H7 (cell line): Measurements from ENCODE around the gene TFF2. TPM values are rescaled to one million over a fixed set of nuclear protein-coding genes. Genes with fewer than 3 reads are reported as not detected.
A peak's percentile ranks its signal among the peaks of the same experiment; 100 is the strongest.

Experiments
- DNase-seq: peaks from one replicate; pipeline ENCODE4 v3.0.0; 2012
- H3K27me3 ChIP-seq: 2 replicates; pipeline ENCODE4 v1.6.0; 2011; ENCODE audit warnings: mild to moderate bottlenecking, low read length; ENCODE audit not compliant: control insufficient read depth, insufficient read depth
- H3K36me3 ChIP-seq: replicated peaks from 2 replicates; pipeline ENCODE4 v1.5.1; 2011; ENCODE audit warnings: low read length; ENCODE audit not compliant: control insufficient read depth, insufficient read depth
- H3K4me3 ChIP-seq: 2 replicates; pipeline ENCODE4 v1.5.1; 2011; ENCODE audit warnings: low read depth, mild to moderate bottlenecking, control low read depth, low read length, moderate library complexity; ENCODE audit not compliant: insufficient read depth
- total RNA-seq: library from RNA; depleted of rRNA; stranded (reverse); fragments of >200 nt; shearing (Covaris generic); gene quantifications from 2 replicates; pipeline ENCODE4 v1.2.3, GENCODE V29; 2014

Gene TFF2
- total RNA-seq, 1 experiment from 2014 or later, result not detected

DNA sequence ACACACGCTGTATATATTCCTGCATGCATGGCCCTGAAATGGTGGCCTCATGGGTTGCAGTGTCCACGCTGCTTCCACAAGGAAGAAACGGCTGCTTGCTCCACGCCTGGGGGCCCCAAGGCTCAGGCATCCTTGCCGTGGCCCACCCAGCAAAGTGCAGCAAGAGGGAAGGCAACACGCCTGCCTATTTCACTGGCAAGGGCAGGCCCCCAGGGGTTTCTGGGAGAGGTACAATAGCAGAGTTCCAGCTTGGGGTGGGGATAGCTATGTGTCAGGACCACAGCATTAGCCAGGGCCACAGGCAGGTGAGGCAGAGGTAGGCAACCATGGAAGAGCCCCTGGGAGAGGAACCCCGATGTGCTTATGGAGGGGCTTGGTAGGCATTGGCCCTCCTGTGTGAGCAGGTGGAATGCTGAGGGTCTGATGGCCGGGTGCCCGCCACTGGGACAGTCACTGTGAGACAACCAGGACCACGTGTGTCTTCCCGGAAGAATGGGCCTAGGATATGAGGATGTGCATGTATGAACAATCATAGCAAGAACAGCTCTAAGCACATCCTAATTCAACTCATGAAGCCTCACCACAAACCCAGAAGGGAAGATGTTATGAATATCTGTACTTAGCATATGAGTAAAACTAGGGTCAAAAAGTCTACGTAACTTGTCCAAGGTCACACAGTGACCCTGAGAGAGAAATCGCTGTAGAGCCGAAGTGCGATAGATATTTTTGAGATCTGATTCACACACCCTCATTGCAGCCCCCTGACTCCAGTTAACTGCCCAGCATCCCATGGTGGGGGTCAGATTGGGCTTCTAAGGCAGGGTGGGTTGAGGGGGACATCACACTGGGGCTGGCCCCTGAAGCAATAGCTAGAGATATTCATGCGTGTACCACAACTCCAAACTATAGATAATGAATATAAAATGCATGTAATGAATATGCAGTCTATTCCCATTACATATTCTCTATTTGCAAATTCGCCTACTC lies 11.8 kb downstream of the TFF2 start:
- Histone ChIP-seq H3K4me3 (no peak overlapping the region), H3K27me3 (no peaks in the 10 kb centered on the region), H3K36me3 (no peaks in the 10 kb centered on the region)
- DNase-seq, result no peak

DNA sequence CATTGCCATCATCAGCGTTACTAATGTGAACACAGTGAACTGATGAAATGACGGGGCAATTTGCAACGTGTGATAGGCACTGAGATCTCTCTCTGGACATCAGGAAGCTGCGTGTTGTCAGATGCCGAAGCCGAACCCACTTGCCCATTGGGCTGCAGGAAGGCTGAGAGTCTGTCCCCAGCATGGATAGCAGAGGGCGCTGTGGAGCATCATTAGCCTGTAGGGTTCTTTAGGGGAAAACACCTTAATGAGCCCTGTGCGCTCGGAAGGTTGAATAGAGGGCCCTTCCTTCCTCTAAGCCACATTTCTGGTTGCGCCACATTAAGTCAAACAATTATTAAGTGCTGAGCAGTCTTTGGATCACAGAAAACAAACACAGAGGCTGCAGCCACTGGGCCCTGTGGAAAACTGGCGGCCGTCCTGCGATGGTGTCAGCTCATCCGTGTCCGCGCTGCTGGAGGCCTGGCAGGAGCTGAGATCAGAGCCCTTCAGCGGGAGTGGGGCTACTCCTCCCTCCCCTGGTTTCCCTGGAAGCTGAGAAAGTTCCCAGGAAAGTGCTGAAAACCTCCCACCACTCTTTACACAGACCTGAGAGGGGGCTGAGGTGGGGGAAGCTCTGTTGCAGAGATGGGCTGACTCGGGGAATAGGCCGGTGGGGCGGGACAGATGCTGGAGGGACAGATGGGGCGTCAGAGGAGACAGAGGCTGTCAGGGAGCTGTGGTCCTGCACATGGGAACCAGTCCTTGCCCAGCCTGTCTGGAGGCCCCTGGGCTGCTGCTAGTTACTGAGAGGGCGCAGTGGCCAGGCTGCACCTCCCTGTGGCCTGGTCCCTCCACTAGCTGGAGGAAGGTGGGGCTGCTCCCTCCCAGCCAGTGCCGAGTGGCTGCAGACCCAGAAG lies 12.7 kb downstream of the TFF2 start:
- H3K27me3 ChIP-seq, result no peaks in the 10 kb centered on the region
- peak; percentile 81 for DNase-seq
- H3K4me3 ChIP-seq, result no peak overlapping the region
- H3K36me3 ChIP-seq, result no peaks in the 10 kb centered on the region

DNA sequence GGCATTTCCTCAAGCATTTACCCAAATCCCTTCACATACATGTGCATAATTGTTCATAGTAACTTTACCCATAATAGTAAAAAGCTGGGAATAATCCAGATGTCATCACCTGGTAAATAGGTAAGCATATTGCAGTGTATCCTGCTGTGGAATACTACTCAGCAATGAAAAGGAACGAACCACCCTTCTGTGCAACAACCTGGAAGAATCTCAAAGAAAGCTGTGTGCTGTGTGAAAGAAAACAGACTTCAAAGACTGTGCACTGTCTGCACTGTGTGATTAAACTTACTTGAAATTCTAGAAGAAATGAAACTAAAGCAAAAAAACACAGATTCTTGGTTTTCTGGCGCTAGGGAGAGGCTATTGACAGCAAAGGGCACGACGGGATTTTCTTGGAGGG lies 13.5 kb downstream of the TFF2 start:
- Histone ChIP-seq H3K27me3 (no peaks in the 10 kb centered on the region), H3K4me3 (no peak overlapping the region), H3K36me3 (no peaks in the 10 kb centered on the region)
- DNase-seq, result no peak

DNA sequence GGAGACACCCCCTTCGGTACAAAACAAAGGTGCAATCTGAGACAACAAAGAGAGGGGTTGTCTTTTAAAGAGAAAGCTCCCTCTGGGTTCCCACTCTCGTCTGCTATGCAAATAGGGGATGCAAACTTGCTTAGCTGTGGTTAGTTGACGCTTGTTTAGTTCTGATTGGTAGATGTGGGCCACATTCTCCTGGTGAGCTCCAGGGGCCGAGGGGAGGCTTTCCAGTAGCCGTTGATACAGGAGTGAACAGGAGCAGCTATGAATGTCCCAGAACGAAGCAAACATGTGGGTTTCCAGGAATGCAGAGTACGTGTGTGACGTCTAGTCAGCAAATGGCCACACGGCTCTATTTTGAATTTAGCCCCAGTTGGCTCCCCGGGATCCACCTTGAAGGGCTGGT lies 14.7 kb downstream of the TFF2 start:
- Histone ChIP-seq H3K36me3 (no peaks in the 10 kb centered on the region), H3K4me3 (no peak overlapping the region), H3K27me3 (no peaks in the 10 kb centered on the region)
- DNase-seq, result peak; percentile 83

DNA sequence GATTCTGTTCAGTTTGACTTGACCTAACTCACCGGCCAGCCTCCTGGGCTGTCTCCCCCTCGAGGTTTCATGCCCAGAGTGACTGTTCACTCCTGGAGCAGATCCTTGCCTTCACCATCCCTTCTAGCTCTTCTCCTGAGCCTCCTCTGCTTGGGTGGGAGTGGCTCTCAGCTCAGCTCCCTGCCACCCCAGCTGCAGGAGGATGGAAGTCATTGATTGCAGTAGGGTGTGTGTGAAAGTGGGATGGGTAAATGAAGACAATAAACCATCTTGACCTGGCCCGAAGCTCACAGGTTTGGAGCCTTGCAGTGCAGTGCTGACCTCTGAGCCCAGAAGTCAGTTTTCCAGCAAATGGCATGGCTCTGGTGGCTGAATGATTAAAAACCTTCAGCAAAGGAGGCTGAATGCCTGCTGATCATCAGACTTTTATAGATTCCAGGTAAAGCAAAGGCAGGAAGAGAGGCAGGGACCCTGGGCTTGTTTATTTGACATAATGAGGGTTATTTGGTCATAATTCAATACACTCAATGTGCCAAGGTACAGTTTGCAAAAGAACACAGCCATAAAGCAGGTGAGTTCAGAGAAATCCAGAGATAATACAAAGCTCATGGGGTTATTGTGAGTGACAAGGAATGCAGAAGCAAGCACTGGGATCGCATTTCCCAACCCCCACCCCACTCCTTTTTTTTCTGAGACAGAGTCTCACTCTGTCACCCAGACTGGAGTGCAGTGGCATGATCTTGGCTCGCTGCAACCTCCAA lies 18.1 kb downstream of the TFF2 start:
- no peak overlapping the region for H3K4me3 ChIP-seq
- no peaks in the 10 kb centered on the region for H3K27me3 ChIP-seq
- DNase-seq, result no peak
- no peaks in the 10 kb centered on the region for H3K36me3 ChIP-seq

DNA sequence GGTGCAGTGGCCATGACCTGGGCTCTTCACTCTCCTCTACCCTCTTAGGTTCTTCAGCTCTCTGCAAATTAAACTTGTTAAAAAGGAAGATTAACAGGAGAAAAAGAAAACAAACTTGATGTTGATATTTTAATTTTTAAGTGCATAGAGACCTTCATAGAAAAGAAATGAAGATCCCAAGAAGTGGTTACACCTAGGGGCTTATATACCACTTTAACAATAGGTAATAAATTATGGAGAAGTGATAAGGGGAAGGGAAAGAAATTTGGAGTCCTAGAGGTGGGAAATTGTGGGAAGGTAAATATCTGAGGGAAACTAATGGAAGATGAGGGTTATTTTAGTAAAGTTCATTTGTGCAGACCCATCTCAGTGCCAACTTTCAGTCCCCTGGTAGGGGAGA lies 19.1 kb downstream of the TFF2 start:
- Histone ChIP-seq H3K27me3 (no peaks in the 10 kb centered on the region), H3K36me3 (no peaks in the 10 kb centered on the region), H3K4me3 (no peak overlapping the region)
- DNase-seq, result no peak

DNA sequence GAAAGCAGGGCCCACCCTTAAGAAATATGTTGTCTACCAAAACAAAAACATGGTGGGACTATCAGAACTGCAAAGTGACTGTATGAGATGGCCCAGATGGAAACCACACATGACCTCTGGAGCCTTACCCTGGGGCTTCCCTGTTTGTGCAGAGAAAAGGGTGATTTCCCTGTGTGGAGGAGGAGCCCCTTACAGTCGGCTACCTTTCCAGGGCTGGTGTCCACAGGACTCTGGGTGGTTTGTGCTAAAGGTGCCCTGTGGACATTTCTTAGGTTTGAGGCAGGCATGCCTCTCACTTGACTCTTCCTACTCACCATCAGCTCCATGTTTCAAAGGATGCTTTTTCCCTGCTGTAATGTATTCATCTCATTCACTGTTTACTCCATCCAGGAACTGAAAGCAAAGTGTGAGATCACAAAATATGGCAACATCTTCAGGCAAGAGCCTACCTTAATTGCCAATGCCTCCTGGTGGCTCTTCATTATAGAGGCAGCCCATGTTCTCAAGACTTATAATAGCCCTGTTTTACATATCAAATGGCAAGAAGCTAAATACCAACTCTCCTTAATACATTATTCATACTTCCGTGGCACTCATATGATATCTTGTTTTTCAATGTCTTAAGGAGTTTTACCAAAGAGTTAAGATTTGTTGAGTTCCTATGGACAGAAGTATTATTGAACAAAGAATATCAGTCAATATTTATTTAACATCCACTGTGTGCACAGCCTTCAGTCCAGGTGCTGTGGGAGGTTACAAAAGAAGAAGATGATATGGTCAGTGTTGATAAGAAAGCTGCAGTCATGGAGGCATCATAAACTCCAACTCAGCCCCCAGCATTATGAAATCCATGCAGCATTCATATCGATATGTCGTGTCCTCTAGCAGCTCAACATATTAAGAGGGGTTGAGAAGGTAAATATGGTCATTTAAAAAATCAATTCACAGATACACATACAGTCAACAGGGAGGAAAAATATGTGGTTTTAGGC lies 20.1 kb downstream of the TFF2 start:
- no peaks in the 10 kb centered on the region for H3K27me3 ChIP-seq
- no peaks in the 10 kb centered on the region for H3K36me3 ChIP-seq
- H3K4me3 ChIP-seq, result no peak overlapping the region
- no peak for DNase-seq

DNA sequence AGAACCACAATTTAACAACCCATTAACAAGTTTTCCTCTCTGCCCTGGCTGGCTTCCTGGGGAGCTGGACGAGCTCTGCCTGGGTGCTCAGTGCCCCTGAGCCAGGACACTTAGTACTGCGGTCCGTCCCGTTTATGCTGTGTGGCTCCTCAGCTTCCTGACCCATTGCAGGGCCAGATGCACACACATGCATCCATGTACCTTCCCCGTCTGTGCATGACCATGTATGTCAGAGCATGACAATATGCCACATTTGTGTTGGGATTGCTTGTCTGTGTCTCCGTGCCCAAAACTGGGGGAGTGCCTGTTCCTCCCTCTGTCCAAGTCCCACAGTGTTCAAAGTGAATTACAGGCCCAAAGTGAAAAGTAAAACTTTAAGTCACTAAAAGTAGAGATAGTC lies 25.9 kb downstream of the TFF2 start:
- no peak for DNase-seq
- H3K4me3 ChIP-seq, result no peak overlapping the region
- no peaks in the 10 kb centered on the region for H3K36me3 ChIP-seq
- H3K27me3 ChIP-seq, result no peaks in the 10 kb centered on the region

DNA sequence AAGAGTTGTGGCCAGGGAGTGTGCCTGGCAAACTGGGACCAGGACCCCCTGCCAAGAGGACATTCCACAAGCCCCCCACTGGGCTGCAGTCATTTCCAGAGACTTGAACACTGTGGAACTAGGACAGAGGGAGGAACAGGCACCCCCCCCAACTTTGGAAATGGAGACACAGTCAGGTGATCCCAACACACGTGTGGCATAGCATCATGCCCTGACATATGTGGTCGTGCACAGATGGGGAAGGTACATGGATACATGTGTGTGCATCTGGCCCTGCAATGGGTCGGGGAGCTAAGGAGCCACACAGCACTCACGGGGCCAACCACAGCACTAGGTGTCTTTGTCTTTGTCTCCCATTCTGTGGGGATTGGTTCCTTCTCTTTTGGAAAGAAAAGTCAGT lies 28.9 kb downstream of the TFF2 start:
- H3K36me3 ChIP-seq, result no peaks in the 10 kb centered on the region
- no peaks in the 10 kb centered on the region for H3K27me3 ChIP-seq
- DNase-seq, result no peak
- no peak overlapping the region for H3K4me3 ChIP-seq

DNA sequence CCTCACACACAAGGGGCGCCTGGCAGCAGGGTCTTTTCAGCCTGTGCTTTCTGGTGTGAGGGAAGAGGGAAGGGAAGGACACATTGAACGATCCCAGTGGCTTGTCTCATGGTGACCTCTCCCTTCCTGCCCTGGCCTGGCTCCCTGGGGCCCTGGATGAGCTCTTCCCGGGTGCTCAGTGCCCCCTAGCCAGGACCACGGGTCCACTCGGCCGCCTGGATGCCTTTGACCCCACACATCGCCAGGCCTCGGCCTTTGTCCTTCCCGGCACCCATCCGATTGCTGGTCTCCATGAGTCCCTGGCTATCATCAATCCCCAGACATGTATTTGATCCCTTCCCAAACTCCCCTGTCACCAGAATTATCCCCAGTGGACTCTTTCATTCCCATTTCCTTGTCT lies 29.6 kb downstream of the TFF2 start:
- H3K36me3 ChIP-seq, result no peaks in the 10 kb centered on the region
- H3K4me3 ChIP-seq, result no peak overlapping the region
- DNase-seq, result no peak
- no peaks in the 10 kb centered on the region for H3K27me3 ChIP-seq

DNA sequence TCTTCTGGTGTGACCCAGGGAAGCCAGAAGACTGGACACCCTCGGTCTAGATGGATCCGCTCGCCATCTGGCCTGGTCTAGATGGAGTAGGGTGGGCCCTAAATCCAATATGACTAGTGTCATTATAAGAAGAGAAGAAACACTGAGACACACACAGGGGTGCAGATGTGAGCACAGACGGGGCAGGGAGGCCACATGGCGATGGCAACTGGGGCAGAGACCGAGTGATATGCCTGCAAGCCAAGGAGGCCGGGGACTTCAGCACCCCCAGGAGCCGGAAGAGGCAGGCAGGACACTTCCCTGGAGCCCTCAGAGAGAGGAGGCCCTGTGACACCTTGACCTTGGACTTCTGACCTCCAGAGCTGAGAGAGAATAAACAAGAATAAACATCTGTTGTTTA lies 30.0 kb downstream of the TFF2 start:
- H3K4me3 ChIP-seq, result no peak overlapping the region
- no peak for DNase-seq
- H3K36me3 ChIP-seq, result no peaks in the 10 kb centered on the region
- no peaks in the 10 kb centered on the region for H3K27me3 ChIP-seq

DNA sequence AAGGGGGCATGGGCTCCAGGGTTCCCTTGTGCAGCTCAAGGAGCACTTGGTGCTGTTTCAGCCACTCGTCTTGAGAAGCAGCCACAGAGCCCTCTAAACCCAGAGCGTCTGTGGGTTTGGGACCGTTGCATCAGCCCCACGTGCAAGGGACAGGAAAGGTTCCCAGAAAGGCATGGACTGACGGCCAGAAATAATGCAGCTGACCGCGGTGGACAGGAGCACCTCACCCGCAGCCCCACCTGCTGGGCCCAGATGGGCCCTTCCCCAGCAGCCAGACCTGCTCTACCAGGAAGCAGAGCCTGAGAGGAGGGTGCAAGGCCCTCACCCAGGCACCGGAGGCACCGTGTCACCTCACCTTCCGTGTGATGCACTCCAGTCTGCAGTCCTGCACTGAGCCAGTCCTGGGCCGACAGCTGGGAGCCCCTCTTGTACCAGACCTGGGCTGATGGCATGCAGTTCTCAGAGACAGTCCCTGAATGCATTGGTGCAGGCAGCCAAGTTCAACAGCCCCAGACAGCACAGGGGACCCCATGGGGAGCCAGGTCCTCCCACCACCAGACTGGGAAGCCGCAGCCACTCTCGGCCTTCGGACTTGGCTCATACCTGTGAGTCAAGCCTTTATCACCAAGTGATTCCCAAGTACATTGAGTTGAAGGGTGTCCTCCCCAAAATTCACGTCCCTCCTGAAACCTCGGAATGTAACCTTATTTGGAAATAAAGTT lies 30.8 kb downstream of the TFF2 start:
- peak; percentile 46 for DNase-seq
- Histone ChIP-seq H3K4me3 (no peak overlapping the region), H3K27me3 (no peaks in the 10 kb centered on the region), H3K36me3 (no peaks in the 10 kb centered on the region)

DNA sequence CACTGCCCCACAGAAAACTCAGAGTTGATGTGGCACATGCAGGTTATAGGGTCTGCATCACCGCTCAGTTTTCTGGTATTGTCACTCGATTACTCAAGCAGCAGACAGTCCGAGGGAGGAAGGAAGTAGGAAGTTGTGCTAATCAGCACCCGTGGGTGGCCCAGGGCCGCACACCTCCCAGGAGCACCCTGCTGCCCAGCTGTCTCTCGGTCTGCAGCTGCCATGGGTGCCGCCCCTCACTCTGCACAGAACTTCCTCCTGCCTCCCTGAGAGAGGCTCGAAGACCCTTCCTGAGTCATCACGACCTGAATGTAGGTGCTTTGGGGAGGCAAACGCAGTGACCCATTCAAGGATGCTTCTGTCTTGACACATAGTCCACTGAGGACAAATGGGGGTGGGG lies 31.4 kb downstream of the TFF2 start:
- H3K4me3 ChIP-seq, result no peak overlapping the region
- peak; percentile 13 for DNase-seq
- H3K27me3 ChIP-seq, result no peaks in the 10 kb centered on the region
- no peaks in the 10 kb centered on the region for H3K36me3 ChIP-seq
